Keratinocyte (primary cell): ENCODE measurements around the gene RAG2.

Experiments
- EZH2 ChIP-seq: IDR thresholded peaks from one replicate; pipeline ENCODE4 v1.6.1; 2012; ENCODE audit warnings: inconsistent platforms, mild to moderate bottlenecking, low read length, moderate library complexity
- TF ChIP-seq, protein P1 (sequence below), 3 experiments: IDR thresholded peaks in 1 of 3; conservative IDR thresholded peaks in 1 of 3; optimal IDR thresholded peaks in 1 of 3; 2 replicates in 2 of 3; 3 replicates in 1 of 3; pipeline versions ENCODE3 to v1.5.1; 2011; ENCODE audit warnings: low read length in 3 of 3, mild to moderate bottlenecking in 3 of 3, moderate library complexity in 2 of 3, control low read depth in 1 of 3, inconsistent platforms in 1 of 3; ENCODE audit not compliant: insufficient read depth in 2 of 3; ENCODE audit errors: extremely low read depth in 1 of 3

DNA sequence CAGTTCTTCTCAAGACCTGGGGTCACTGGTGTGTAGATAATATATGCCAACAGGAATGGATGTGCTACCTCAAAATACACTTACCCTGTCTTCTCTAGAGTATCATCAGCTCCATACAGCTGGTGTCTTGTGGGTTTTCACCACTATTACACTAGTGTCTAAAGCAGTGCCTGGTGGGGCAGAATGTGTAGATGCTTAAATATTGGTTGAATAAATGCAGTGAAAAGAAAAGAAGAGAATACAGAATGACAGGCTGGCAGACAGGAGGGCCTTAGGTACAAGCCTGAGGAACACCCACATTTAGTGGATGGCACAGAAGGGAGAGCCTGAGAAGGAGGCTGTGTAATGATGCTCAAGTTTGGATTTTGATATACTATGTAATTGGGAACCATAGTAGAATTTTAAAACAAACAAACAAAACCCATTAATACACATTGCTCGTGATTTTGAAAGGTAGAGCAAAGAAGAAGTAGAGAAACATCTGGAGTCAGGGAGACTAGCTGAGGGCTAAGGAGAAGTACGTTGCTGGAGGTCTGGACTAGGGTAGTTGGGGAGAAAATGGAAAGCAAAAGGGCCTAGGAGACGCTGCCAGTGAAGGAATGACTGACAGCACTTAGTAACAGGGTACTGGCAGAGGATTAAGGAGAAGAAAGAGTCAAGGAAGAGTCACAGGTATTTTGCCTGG is 20.5 kb upstream of the RAG2 start:
- TF ChIP-seq, protein P1, sequence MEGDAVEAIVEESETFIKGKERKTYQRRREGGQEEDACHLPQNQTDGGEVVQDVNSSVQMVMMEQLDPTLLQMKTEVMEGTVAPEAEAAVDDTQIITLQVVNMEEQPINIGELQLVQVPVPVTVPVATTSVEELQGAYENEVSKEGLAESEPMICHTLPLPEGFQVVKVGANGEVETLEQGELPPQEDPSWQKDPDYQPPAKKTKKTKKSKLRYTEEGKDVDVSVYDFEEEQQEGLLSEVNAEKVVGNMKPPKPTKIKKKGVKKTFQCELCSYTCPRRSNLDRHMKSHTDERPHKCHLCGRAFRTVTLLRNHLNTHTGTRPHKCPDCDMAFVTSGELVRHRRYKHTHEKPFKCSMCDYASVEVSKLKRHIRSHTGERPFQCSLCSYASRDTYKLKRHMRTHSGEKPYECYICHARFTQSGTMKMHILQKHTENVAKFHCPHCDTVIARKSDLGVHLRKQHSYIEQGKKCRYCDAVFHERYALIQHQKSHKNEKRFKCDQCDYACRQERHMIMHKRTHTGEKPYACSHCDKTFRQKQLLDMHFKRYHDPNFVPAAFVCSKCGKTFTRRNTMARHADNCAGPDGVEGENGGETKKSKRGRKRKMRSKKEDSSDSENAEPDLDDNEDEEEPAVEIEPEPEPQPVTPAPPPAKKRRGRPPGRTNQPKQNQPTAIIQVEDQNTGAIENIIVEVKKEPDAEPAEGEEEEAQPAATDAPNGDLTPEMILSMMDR (optimal IDR thresholded peaks at IDR 0.05 in 1 of 3, IDR thresholded peaks at IDR 0.05 in 1 of 3, conservative IDR thresholded peaks at IDR 0.05 in 1 of 3; ENCODE audit: extremely low read depth in 1 of 3, insufficient read depth in 2 of 3, low read length in 3 of 3) = no peak
- no peak for TF ChIP-seq EZH2
